Transverse colon (tissue), 4 donors: Measurements from ENCODE around the gene MFAP4.

Experiments used
- POLR2AphosphoS5 ChIP-seq, 3 donors: sonication (generic); formaldehyde crosslinking; IDR thresholded peaks; one replicate each; pipeline ENCODE4 v1.6.1; 2016; ENCODE audit warnings: antibody characterized with exemption in 3 of 3
- TF ChIP-seq, protein P1 (sequence below), 5 experiments: fragments of 200-600 bp in 3 of 5; fragments of 450-650 bp in 2 of 5; sonication (generic) in 3 of 5; IDR thresholded peaks; 1 replicate in 2 of 5; 2 replicates in 3 of 5; pipeline ENCODE4 v1.5.1; 2016 to 2017; ENCODE audit warnings: antibody characterized with exemption in 5 of 5, inconsistent platforms in 3 of 5, mild to moderate bottlenecking in 2 of 5, moderate library complexity in 1 of 5

DNA sequence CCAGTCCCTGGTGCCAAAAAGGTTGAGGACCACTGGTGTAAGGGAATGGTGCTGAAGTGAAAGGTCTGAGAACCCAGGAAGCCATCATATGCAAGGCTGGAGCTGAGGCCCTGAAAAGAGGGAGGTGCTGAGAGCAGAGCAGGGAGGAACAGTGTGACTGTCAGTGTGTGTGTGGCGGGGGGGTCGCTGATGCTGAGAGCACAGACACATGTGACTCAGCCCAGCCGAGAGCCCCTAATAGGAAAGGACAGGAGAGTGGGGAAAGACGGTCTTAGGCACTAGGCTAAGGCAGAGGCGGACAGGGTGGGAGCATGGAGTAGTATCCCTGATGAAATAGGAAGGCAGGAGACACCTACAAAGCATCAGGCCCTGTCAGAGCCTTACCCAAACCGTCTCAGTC, 25.7 kb downstream of the MFAP4 start:
- TF ChIP-seq POLR2AphosphoS5 (IDR thresholded peaks at IDR 0.05): no peak
- TF ChIP-seq, protein P1, sequence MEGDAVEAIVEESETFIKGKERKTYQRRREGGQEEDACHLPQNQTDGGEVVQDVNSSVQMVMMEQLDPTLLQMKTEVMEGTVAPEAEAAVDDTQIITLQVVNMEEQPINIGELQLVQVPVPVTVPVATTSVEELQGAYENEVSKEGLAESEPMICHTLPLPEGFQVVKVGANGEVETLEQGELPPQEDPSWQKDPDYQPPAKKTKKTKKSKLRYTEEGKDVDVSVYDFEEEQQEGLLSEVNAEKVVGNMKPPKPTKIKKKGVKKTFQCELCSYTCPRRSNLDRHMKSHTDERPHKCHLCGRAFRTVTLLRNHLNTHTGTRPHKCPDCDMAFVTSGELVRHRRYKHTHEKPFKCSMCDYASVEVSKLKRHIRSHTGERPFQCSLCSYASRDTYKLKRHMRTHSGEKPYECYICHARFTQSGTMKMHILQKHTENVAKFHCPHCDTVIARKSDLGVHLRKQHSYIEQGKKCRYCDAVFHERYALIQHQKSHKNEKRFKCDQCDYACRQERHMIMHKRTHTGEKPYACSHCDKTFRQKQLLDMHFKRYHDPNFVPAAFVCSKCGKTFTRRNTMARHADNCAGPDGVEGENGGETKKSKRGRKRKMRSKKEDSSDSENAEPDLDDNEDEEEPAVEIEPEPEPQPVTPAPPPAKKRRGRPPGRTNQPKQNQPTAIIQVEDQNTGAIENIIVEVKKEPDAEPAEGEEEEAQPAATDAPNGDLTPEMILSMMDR (IDR thresholded peaks at IDR 0.05): no peak
